Stimulated activated naive B cell treated with anti-CD40 and anti-IgM and Interleukin-4, amounts not matched to agents 10 μg/mL and 1 μg/mL and 100 μg/mL, for 72 hours (primary cell): ENCODE measurements around the gene DDR1.
"Not testable (repeated sequence)": the region's sequence is repeated elsewhere in the genome, so short reads cannot be mapped to it uniquely, and the experiment has no call there.

ENCODE experiments used
- ATAC-seq, 2 donors: fragments of 150-1000 bp; cut with Tn5 transposase; replicated peaks; 2 replicates each; pipeline ENCODE4 v1.10.0; 2021; ENCODE audit warnings: moderate library complexity in 1 of 2
- DNase-seq: peaks from one replicate; pipeline ENCODE4 v3.0.0; 2021
- H3K27ac Mint-ChIP-seq: one replicate; pipeline ENCODE4 v1.8.0; 2022; ENCODE audit warnings: mild to moderate bottlenecking, mixed read lengths
- H3K27me3 Mint-ChIP-seq, 2 donors: one replicate each; pipeline ENCODE4 v1.8.0; 2022; ENCODE audit warnings: mixed read lengths in 2 of 2
- H3K36me3 Mint-ChIP-seq, 2 donors: one replicate each; pipeline ENCODE4 v1.8.0; 2022; ENCODE audit warnings: mixed read lengths in 2 of 2, mild to moderate bottlenecking in 1 of 2
- H3K4me1 Mint-ChIP-seq, 2 donors: one replicate each; pipeline ENCODE4 v1.8.0; 2022; ENCODE audit warnings: mixed read lengths in 2 of 2, mild to moderate bottlenecking in 1 of 2
- H3K4me3 Mint-ChIP-seq, 2 donors: one replicate each; pipeline ENCODE4 v1.8.0; 2022; ENCODE audit warnings: mild to moderate bottlenecking in 2 of 2, mixed read lengths in 2 of 2, moderate library complexity in 1 of 2
- H3K9me3 Mint-ChIP-seq, 2 donors: one replicate each; pipeline ENCODE4 v1.8.0; 2022; ENCODE audit warnings: mixed read lengths in 2 of 2, mild to moderate bottlenecking in 1 of 2

DDR1 gene

DNA sequence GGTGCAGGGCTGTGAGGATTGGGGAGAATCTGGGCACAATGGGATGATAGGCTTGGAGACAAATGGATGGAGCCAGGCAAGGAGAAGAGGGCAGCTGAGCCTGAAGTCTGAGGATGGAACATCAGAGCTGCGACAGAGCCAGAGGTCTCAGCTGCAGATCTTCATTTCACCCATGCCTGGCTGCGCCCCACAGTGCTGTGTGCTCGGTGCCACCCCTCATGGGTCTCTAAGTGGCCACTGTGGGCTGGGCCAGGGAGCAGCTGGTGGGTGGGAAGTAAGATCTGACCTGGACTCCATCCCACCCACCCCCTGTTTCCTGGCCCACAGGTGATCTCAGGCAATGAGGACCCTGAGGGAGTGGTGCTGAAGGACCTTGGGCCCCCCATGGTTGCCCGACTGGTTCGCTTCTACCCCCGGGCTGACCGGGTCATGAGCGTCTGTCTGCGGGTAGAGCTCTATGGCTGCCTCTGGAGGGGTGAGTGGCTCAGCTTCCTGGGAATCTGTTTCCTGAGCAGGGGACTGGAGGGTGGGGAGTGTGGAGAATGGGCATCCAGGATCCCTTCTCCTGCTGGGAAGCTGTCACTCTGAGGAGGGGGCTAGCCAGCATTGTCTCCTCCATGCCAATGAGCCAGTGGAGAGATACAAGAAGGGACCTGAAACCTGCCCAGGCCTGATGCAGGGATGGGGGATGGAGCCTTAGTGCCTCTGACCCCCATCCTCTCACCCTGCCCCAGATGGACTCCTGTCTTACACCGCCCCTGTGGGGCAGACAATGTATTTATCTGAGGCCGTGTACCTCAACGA, 6.5 kb downstream of the DDR1 start:
- DNase-seq (no peak), ATAC-seq (no peak)
- no peak overlapping the region for H3K4me3 Mint-ChIP-seq
- H3K27ac Mint-ChIP-seq = peak overlapping the region; percentile 2
- H3K27me3 Mint-ChIP-seq = no peaks in the 10 kb centered on the region
- H3K9me3 Mint-ChIP-seq = no peaks in the 10 kb centered on the region
- H3K36me3 Mint-ChIP-seq = peaks cover 26% of the 10 kb centered on the region in 2 donors
- H3K4me1 Mint-ChIP-seq = peaks cover 13 to 27% of the 10 kb centered on the region in 2 donors

DNA sequence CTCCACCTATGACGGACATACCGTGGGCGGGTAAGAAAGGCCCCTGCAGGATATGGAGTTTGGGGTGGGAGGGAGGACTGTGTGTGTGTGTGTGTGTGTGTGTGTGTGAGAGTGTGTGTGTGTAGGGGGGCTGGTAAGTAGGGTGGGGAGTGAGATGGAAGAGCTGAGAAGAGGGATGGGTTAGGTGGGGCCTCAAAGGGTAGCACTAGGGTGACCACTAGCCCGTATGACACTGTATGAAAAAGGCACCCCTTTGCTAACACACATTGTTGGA, 7.1 kb downstream of the DDR1 start:
- Mint-ChIP-seq H3K36me3 (peaks cover 28 to 29% of the 10 kb centered on the region in 2 donors), H3K27me3 (no peaks in the 10 kb centered on the region)

DNA sequence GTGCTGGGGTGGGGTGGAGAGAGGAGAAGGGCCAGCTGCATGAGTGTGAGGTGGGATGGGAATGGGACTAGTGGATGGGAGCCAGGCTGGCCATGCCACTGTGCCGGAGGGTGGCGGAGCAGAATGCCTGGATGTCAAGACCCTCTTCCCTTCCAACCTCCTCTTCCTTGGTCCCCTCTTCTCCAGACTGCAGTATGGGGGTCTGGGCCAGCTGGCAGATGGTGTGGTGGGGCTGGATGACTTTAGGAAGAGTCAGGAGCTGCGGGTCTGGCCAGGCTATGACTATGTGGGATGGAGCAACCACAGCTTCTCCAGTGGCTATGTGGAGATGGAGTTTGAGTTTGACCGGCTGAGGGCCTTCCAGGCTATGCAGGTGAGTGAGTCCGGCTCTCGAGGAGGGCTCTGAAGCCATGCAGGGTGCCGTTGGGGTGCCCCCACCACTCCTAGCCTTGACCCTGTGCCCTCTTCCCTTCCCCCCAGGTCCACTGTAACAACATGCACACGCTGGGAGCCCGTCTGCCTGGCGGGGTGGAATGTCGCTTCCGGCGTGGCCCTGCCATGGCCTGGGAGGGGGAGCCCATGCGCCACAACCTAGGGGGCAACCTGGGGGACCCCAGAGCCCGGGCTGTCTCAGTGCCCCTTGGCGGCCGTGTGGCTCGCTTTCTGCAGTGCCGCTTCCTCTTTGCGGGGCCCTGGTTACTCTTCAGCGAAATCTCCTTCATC, 7.7 kb downstream of the DDR1 start:
- peaks cover 5 to 16% of the 10 kb centered on the region in 2 donors for H3K4me1 Mint-ChIP-seq
- H3K4me3 Mint-ChIP-seq = no peak overlapping the region
- peaks cover 28 to 29% of the 10 kb centered on the region in 2 donors for H3K36me3 Mint-ChIP-seq
- DNase-seq (no peak), ATAC-seq (no peak)
- H3K27ac Mint-ChIP-seq = no peak overlapping the region
- H3K9me3 Mint-ChIP-seq = no peaks in the 10 kb centered on the region
- H3K27me3 Mint-ChIP-seq = no peaks in the 10 kb centered on the region

More for the DNA sequence above, 7.1 kb downstream of the DDR1 start:
- no peak for ATAC-seq
- H3K4me1 Mint-ChIP-seq = peaks cover 10 to 22% of the 10 kb centered on the region in 2 donors
- H3K9me3 Mint-ChIP-seq = no peaks in the 10 kb centered on the region
- no peak overlapping the region for H3K27ac Mint-ChIP-seq
- H3K4me3 Mint-ChIP-seq = no peak overlapping the region
- no peak for DNase-seq

DNA sequence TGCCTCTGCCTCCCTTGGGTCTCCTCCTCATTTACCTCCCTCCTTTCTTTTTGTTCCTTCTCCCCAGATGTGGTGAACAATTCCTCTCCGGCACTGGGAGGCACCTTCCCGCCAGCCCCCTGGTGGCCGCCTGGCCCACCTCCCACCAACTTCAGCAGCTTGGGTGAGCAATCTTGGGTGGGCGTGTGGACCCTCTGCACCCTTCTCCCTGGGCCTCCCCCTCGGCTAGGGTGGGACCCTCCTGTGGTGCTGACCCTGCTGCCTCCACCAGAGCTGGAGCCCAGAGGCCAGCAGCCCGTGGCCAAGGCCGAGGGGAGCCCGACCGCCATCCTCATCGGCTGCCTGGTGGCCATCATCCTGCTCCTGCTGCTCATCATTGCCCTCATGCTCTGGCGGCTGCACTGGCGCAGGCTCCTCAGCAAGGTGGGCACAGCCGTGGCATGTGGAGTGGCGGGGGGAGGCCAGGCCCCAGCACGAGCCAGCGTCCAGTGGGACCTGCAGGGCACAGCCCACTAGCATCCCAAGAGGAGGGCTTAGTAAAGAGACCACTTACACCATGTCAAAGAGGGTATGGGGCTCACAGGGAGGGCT, 8.8 kb downstream of the DDR1 start:
- peak overlapping the region; percentile 11 for H3K27ac Mint-ChIP-seq
- H3K9me3 Mint-ChIP-seq = no peaks in the 10 kb centered on the region
- H3K4me3 Mint-ChIP-seq = no peak overlapping the region
- ATAC-seq (no peak), DNase-seq (no peak)
- H3K27me3 Mint-ChIP-seq = no peaks in the 10 kb centered on the region
- peaks cover 28 to 30% of the 10 kb centered on the region in 2 donors for H3K36me3 Mint-ChIP-seq
- H3K4me1 Mint-ChIP-seq = peaks cover 5 to 12% of the 10 kb centered on the region in 2 donors

DNA sequence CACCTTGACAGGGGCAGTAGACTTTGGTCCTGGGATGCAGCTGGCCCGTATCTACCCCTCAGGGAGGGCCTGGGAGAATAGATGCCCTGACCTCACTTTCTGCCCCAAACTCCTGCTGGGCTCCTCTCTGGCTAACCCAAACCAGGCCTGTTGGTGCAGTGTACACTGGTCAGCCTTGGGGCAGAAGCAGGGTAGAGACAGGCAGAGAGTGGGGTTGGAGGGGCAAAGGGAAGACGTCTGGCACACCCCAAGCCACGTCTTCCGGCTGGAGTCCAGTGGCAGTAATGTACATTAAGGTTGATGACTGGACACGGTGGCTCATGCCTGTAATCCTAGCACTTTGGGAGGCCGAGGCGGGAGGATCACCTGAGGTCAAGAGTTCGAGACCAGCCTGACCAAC, 9.3 kb downstream of the DDR1 start:
- Mint-ChIP-seq H3K27me3 (no peaks in the 10 kb centered on the region), H3K4me1 (peaks cover 5 to 6% of the 10 kb centered on the region in 2 donors), H3K27ac (no peak overlapping the region), H3K4me3 (no peak overlapping the region), H3K36me3 (peaks cover 30 to 36% of the 10 kb centered on the region in 2 donors), H3K9me3 (no peaks in the 10 kb centered on the region)
- ATAC-seq = no peak
- DNase-seq = no peak

DNA sequence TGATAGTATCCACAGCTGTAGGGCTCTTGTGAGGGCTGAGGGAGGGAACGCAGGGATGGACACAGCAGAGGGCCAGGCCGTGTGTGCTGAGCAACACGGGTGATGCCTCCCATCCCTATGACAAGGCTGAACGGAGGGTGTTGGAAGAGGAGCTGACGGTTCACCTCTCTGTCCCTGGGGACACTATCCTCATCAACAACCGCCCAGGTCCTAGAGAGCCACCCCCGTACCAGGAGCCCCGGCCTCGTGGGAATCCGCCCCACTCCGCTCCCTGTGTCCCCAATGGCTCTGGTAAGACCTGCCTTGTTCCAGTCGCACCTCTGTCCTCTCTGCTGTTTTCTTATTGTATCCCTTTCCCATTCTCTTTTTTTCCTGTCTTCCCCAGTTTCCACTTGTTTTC, 10.1 kb downstream of the DDR1 start:
- Mint-ChIP-seq H3K4me3 (no peak overlapping the region), H3K4me1 (peaks cover 5 to 6% of the 10 kb centered on the region in 2 donors), H3K36me3 (peaks cover 31 to 39% of the 10 kb centered on the region in 2 donors), H3K9me3 (no peaks in the 10 kb centered on the region), H3K27ac (no peak overlapping the region), H3K27me3 (no peaks in the 10 kb centered on the region)
- DNase-seq (no peak), ATAC-seq (no peak)

DNA sequence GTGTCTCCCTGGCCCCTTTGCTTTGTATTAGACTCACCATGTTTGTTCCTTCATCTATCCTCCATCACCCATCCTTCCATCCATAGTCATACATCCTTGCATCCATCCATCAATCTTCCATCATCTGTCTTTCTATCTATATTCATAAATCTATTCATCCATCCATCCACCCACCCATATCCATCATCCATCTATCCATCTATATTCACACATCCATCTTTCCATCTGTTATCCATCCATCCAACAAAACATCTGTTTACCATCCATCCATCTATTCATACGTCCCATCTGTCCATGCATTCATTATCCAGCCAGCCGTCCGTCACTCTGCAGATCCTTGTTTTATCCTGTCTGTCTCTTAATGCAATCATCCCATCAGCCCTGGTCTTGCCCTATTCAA, 10.6 kb downstream of the DDR1 start:
- no peak overlapping the region for H3K27ac Mint-ChIP-seq
- H3K4me3 Mint-ChIP-seq = no peak overlapping the region
- no peaks in the 10 kb centered on the region for H3K9me3 Mint-ChIP-seq
- DNase-seq (no peak), ATAC-seq (no peak)
- H3K36me3 Mint-ChIP-seq = peaks cover 32 to 39% of the 10 kb centered on the region in 2 donors
- no peaks in the 10 kb centered on the region for H3K27me3 Mint-ChIP-seq
- H3K4me1 Mint-ChIP-seq = peaks cover 5 to 9% of the 10 kb centered on the region in 2 donors

DNA sequence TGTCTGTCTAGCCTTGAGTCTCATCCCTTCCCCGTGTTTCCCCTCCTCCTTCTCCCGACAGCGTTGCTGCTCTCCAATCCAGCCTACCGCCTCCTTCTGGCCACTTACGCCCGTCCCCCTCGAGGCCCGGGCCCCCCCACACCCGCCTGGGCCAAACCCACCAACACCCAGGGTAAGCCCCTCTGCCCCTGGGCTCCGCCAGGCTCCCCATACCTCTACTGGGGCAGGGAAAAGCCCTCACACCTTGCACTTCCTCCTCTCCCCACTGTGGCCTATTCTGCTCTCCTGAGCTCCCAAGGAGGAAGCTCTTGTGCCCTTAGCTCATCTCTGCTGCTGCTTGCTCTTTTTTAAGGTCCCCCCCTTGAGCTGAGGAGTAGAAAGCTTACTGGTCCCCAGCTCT, 11.0 kb downstream of the DDR1 start:
- Mint-ChIP-seq H3K9me3 (no peaks in the 10 kb centered on the region), H3K4me3 (no peak overlapping the region), H3K27me3 (no peaks in the 10 kb centered on the region), H3K27ac (no peak overlapping the region), H3K4me1 (peaks cover 5 to 9% of the 10 kb centered on the region in 2 donors), H3K36me3 (peaks cover 30 to 39% of the 10 kb centered on the region in 2 donors)
- DNase-seq = no peak
- peak in 1 of 2 donors; percentile 48 for ATAC-seq

DNA sequence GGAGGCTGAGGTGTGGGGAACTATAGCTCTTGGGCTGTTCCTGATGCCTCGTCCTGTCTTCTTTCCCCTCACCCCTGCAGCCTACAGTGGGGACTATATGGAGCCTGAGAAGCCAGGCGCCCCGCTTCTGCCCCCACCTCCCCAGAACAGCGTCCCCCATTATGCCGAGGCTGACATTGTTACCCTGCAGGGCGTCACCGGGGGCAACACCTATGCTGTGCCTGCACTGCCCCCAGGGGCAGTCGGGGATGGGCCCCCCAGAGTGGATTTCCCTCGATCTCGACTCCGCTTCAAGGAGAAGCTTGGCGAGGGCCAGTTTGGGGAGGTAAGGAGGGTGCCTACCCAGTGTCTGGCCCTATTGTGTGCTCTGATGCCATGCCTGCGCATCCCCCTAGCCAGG, 12.2 kb downstream of the DDR1 start:
- H3K27ac Mint-ChIP-seq = no peak overlapping the region
- DNase-seq = no peak
- H3K4me3 Mint-ChIP-seq = no peak overlapping the region
- peaks cover 29 to 37% of the 10 kb centered on the region in 2 donors for H3K36me3 Mint-ChIP-seq
- peaks cover 9 to 11% of the 10 kb centered on the region in 2 donors for H3K4me1 Mint-ChIP-seq
- no peak for ATAC-seq
- H3K27me3 Mint-ChIP-seq = no peaks in the 10 kb centered on the region
- H3K9me3 Mint-ChIP-seq = no peaks in the 10 kb centered on the region

DNA sequence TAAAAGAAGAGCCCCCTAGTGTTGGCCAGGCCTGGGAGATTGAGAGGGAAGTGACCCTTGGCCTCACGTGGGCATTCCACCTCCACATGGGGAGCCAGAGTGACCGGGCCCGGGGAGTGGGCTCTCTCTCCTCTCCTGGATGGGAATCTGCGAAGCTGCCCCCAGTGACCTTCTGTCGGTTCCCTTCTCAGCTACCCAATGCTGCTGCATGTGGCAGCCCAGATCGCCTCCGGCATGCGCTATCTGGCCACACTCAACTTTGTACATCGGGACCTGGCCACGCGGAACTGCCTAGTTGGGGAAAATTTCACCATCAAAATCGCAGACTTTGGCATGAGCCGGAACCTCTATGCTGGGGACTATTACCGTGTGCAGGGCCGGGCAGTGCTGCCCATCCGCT, 13.6 kb downstream of the DDR1 start:
- no peak for ATAC-seq
- peaks cover 25 to 32% of the 10 kb centered on the region in 2 donors for H3K36me3 Mint-ChIP-seq
- H3K4me1 Mint-ChIP-seq = peaks cover 16 to 19% of the 10 kb centered on the region in 2 donors
- no peaks in the 10 kb centered on the region for H3K27me3 Mint-ChIP-seq
- no peak for DNase-seq
- H3K9me3 Mint-ChIP-seq = no peaks in the 10 kb centered on the region
- no peak overlapping the region for H3K27ac Mint-ChIP-seq
- H3K4me3 Mint-ChIP-seq = no peak overlapping the region

DNA sequence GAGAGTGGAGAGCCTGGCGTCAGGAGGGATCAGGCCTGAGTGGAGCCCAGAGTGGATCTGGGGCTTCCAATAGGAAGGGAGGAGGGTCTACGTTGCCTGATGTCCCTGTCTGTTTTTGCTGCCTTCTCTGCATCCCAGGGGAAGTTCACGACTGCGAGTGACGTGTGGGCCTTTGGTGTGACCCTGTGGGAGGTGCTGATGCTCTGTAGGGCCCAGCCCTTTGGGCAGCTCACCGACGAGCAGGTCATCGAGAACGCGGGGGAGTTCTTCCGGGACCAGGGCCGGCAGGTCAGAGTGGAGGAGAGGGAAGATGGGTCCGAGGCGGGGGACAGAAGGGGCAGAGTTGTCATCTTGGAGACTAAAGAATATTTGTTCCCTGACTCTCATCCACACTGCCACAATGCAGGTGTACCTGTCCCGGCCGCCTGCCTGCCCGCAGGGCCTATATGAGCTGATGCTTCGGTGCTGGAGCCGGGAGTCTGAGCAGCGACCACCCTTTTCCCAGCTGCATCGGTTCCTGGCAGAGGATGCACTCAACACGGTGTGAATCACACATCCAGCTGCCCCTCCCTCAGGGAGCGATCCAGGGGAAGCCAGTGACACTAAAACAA, 14.5 kb downstream of the DDR1 start:
- no peak overlapping the region for H3K4me3 Mint-ChIP-seq
- peaks cover 17 to 21% of the 10 kb centered on the region in 2 donors for H3K4me1 Mint-ChIP-seq
- H3K27me3 Mint-ChIP-seq = no peaks in the 10 kb centered on the region
- ATAC-seq = no peak
- H3K9me3 Mint-ChIP-seq = no peaks in the 10 kb centered on the region
- no peak for DNase-seq
- peaks cover 25 to 30% of the 10 kb centered on the region in 2 donors for H3K36me3 Mint-ChIP-seq
- H3K27ac Mint-ChIP-seq = no peak overlapping the region

DNA sequence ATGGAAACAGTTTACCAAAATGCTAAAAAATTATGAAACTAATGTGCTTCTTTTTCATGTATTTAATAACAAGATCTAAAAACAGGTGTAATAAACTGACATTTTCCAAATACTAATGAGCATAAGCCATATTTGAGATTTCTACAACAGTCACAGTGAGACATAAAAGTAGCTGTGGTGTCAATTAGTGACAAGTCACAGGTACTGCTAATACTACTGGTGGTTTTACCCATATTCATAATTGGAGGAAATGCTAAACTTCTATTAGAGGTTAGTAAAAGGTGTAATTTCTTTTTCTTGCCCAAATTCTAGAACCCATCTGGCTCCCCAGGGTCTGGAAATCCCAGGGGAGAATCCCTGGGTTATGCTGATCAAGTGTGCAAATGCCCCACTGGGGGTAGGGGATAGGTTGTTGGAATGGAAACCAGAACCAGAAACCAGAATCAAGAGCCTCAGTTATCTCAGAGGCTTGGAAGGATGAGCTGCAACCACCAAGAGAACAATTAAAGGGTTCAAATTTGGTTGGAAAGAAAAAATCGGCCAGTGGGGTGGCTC, 16.6 kb downstream of the DDR1 start:
- no peak for DNase-seq
- ATAC-seq = peak in 1 of 2 donors; percentile 31
- Mint-ChIP-seq H3K27me3 (no peaks in the 10 kb centered on the region), H3K4me1 (peaks cover 11 to 15% of the 10 kb centered on the region in 2 donors), H3K9me3 (no peaks in the 10 kb centered on the region), H3K4me3 (no peak overlapping the region), H3K36me3 (peaks cover 14 to 19% of the 10 kb centered on the region in 2 donors), H3K27ac (peak overlapping the region; percentile 31)

DNA sequence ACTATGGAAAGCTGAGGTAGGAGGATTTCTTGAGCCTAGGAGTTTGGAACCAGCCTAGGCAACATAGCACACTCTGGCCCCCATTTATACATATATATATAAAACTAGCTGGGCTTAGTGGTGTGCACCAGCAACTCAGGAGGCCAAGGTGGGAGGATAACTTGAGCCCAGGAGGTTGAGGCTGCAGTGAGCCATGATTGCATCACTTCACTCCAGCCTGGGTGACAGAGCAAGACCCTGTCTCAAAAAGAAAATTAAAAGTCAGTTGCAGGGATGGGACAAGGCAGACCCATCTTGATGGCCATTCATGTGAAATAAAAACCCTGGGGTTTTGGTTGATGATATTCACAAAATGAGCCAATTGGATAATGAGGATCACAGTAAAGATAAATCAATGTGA, 17.1 kb downstream of the DDR1 start:
- peaks cover 13 to 18% of the 10 kb centered on the region in 2 donors for H3K36me3 Mint-ChIP-seq
- DNase-seq = no peak
- no peak overlapping the region for H3K27ac Mint-ChIP-seq
- peaks cover 11 to 15% of the 10 kb centered on the region in 2 donors for H3K4me1 Mint-ChIP-seq
- H3K27me3 Mint-ChIP-seq = no peaks in the 10 kb centered on the region
- ATAC-seq = no peak
- no peaks in the 10 kb centered on the region for H3K9me3 Mint-ChIP-seq
- no peak overlapping the region for H3K4me3 Mint-ChIP-seq

DNA sequence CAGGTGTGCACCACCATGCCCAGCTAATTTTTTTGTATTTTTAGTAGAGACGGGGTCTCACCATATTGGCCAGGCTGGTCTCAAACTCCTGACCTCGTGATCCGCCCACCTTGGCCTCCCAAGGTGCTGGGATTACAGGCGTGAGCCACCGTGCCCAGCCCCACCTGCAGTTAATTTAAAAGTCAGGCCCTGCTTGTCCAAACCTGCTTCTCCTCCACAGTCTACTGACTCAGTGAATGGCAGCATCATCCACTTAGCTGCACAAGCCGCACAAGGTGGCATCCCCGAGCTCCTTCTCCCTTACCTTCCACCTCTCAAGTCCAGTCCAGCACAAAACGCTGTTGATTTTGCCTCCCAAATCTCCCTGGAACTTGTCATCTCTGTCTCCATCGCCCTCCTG, 17.9 kb downstream of the DDR1 start:
- H3K27me3 Mint-ChIP-seq, DNase-seq, ATAC-seq, H3K27ac Mint-ChIP-seq, H3K9me3 Mint-ChIP-seq: not testable (repeated sequence)
- Mint-ChIP-seq H3K4me1 (peaks cover 11 to 15% of the 10 kb centered on the region in 2 donors), H3K4me3 (peak overlapping the region in 1 of 2 donors; percentile 1), H3K36me3 (peaks cover 13 to 18% of the 10 kb centered on the region in 2 donors)
